ENCODE measurements around the gene ACTN3.

GRCh38 chr11:66603072-66603471 lies 56.4 kb downstream of the ACTN3 start:
- TF ChIP-seq CTCF (conservative IDR thresholded peaks at IDR 0.05 in 1 of 2, IDR thresholded peaks at IDR 0.05 in 1 of 2; ENCODE audit: extremely low read depth in 1 of 2, insufficient read depth in 1 of 2, low read depth in 1 of 2, low read length in 2 of 2): no peak
- TF ChIP-seq EZH2 (IDR thresholded peaks at IDR 0.05; ENCODE audit: borderline replicate concordance, low read length): no peak

Measured in mammary epithelial cell (primary cell).